ENCODE data around the gene AFF3. TPM values are rescaled to one million over a fixed set of nuclear protein-coding genes. Genes with fewer than 3 reads are reported as not detected.

Gene AFF3
- total and polyA plus RNA-seq, 10 of the 15 experiments (the other 5 are each of a cell fraction or from before 2014, with no cell fraction given) = 0.26 to 5.5 (median 3.0) TPM

DNA sequence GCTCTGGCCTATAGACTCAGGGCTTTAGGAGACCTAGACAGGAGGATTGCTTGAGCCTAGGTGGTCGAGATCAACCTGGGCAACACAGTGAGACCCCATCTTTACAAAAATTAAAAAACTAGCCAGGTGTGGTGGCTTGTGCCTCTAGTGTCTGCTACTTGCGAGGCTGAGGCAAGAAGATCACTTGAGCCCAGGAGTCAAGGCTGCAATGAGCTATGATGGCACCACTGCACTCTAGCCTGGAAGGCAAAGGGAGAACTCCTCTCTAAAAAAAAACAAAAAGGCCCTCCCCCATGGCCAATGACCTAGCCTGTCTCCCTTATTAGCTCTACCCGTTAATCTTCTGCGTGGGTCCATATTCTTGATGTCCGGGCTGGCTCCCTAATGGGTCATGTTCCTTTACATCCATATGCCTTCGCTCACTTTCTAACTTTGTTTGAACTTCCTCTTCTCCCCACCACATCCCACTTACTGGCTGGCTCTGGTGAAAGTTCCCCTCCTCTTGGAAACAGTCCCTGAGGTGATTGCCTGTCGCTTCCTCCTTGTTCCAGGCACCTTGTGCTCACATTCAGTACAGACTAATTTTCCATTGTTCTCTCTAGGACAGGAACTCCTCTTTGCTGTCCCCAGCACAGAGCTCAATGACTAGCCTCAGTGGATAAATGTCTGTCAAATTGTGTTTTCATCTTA lies 103.0 kb downstream of the AFF3 start (continued):
- TF ChIP-seq, protein P1, sequence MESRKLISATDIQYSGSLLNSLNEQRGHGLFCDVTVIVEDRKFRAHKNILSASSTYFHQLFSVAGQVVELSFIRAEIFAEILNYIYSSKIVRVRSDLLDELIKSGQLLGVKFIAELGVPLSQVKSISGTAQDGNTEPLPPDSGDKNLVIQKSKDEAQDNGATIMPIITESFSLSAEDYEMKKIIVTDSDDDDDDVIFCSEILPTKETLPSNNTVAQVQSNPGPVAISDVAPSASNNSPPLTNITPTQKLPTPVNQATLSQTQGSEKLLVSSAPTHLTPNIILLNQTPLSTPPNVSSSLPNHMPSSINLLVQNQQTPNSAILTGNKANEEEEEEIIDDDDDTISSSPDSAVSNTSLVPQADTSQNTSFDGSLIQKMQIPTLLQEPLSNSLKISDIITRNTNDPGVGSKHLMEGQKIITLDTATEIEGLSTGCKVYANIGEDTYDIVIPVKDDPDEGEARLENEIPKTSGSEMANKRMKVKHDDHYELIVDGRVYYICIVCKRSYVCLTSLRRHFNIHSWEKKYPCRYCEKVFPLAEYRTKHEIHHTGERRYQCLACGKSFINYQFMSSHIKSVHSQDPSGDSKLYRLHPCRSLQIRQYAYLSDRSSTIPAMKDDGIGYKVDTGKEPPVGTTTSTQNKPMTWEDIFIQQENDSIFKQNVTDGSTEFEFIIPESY (IDR thresholded peaks at IDR 0.05) = no peak
- no peak for TF ChIP-seq BCL11A (IDR thresholded peaks at IDR 0.05; ENCODE audit: low read depth, low read length)
- no peak for TF ChIP-seq TAF1 (IDR thresholded peaks at IDR 0.05; ENCODE audit: borderline replicate concordance, low read depth, low read length)
- TF ChIP-seq SUZ12 (IDR thresholded peaks at IDR 0.05; ENCODE audit: unreplicated experiment) = no peak
- no peak for TF ChIP-seq SP1 (IDR thresholded peaks at IDR 0.05; ENCODE audit: low read depth, low read length)
- TF ChIP-seq MYC (IDR thresholded peaks at IDR 0.05; ENCODE audit: insufficient read depth, insufficient read length, insufficient replicate concordance, low read length, severe bottlenecking) = no peak
- TF ChIP-seq CBX5 (IDR thresholded peaks at IDR 0.05; ENCODE audit: low read depth) = no peak

DNA sequence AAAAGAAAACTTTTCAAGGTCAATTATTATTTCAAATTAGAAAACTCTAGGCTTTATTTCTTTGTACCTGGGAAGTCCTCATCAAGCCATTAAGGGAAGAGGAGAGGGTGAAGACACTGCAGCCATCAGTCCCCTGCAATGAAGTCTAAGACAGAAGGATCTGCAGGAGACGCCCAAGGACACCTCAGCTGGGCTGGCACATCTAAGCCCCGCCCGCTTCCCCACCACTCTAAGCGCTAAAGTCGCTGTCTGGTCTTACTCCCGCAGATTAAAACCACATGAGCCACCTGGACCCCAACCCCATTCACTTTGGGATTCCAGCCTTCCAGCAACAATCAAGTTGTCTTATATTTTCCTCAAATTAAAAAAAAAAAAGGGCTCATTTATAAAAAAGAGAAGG lies 104.4 kb downstream of the AFF3 start:
- Histone ChIP-seq H3K4me2 (ENCODE audit: control insufficient read depth, insufficient read depth) (no peak overlapping the region), H3K79me2 (ENCODE audit: control insufficient read depth, insufficient read depth, low read length) (no peaks in the 10 kb centered on the region), H3K9me3 (replicated peaks; ENCODE audit: control insufficient read depth, insufficient read depth, low read length) (no peaks in the 10 kb centered on the region), H3K9ac (ENCODE audit: control insufficient read depth, insufficient read depth, low read length) (no peak overlapping the region), H3K27me3 (replicated peaks in 1 of 2; ENCODE audit: control insufficient read depth in 2 of 2, insufficient read depth in 2 of 2, low read length in 1 of 2) (no peaks in the 10 kb centered on the region; a peak in 2 of 4 replicates), H3K4me1 (ENCODE audit: control insufficient read depth, insufficient read depth, low read length) (no peaks in the 10 kb centered on the region), H3K27ac (ENCODE audit: control insufficient read depth, insufficient read depth) (no peak overlapping the region), H3K36me3 (ENCODE audit: control insufficient read depth in 2 of 2, insufficient read depth in 2 of 2, low read length in 1 of 2) (no peaks in the 10 kb centered on the region), H4K20me1 (ENCODE audit: control insufficient read depth, insufficient read depth) (no peaks in the 10 kb centered on the region), H2AFZ (ENCODE audit: control insufficient read depth, low read depth, low read length) (no peak overlapping the region), H3K4me3 (no peak overlapping the region)
- ChIA-PET RAD21 (ENCODE audit: unreplicated experiment) (no interaction called here), SMC1A (ENCODE audit: uncharacterized antibody, unreplicated experiment) (no interaction called here), POLR2A (no interaction called here), CTCF (no interaction called here)
- intact Hi-C loops (cut with micrococcal nuclease; ENCODE audit: unreplicated experiment) = no loop called here
- FAIRE-seq (no peak), DNase-seq (ENCODE audit: low read depth, low spot score) (no peak), ATAC-seq (no peak)
- BruUV-seq (replicated peaks) = no TSS peak
- in situ Hi-C loops (cut with MboI) = no loop called here
- 68% methylated on average over 4 of the region's 6 CpGs for WGBS (ENCODE audit: insufficient coverage, insufficient replicate concordance, low lambda C conversion rate, missing lambda C conversion rate)
- TF ChIP-seq, protein P2, sequence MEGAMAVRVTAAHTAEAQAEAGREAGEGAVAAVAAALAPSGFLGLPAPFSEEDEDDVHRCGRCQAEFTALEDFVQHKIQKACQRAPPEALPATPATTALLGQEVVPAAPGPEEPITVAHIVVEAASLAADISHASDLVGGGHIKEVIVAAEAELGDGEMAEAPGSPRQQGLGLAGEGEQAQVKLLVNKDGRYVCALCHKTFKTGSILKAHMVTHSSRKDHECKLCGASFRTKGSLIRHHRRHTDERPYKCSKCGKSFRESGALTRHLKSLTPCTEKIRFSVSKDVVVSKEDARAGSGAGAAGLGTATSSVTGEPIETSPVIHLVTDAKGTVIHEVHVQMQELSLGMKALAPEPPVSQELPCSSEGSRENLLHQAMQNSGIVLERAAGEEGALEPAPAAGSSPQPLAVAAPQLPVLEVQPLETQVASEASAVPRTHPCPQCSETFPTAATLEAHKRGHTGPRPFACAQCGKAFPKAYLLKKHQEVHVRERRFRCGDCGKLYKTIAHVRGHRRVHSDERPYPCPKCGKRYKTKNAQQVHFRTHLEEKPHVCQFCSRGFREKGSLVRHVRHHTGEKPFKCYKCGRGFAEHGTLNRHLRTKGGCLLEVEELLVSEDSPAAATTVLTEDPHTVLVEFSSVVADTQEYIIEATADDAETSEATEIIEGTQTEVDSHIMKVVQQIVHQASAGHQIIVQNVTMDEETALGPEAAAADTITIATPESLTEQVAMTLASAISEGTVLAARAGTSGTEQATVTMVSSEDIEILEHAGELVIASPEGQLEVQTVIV (IDR thresholded peaks at IDR 0.05; ENCODE audit: borderline replicate concordance, partially characterized antibody) = no peak
- TF ChIP-seq, protein P3, sequence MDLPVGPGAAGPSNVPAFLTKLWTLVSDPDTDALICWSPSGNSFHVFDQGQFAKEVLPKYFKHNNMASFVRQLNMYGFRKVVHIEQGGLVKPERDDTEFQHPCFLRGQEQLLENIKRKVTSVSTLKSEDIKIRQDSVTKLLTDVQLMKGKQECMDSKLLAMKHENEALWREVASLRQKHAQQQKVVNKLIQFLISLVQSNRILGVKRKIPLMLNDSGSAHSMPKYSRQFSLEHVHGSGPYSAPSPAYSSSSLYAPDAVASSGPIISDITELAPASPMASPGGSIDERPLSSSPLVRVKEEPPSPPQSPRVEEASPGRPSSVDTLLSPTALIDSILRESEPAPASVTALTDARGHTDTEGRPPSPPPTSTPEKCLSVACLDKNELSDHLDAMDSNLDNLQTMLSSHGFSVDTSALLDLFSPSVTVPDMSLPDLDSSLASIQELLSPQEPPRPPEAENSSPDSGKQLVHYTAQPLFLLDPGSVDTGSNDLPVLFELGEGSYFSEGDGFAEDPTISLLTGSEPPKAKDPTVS (IDR thresholded peaks at IDR 0.05; ENCODE audit: low read depth, low read length) = no peak
- TF ChIP-seq ZNF274 (IDR thresholded peaks at IDR 0.05; ENCODE audit: insufficient read depth, insufficient read length) = no peak
- no peak for TF ChIP-seq RCOR1 (conservative IDR thresholded peaks at IDR 0.05; ENCODE audit: low read depth, low read length)
- TF ChIP-seq ZNF384 (IDR thresholded peaks at IDR 0.05; ENCODE audit: borderline replicate concordance, low read depth, low read length) = no peak
- TF ChIP-seq, protein P4, sequence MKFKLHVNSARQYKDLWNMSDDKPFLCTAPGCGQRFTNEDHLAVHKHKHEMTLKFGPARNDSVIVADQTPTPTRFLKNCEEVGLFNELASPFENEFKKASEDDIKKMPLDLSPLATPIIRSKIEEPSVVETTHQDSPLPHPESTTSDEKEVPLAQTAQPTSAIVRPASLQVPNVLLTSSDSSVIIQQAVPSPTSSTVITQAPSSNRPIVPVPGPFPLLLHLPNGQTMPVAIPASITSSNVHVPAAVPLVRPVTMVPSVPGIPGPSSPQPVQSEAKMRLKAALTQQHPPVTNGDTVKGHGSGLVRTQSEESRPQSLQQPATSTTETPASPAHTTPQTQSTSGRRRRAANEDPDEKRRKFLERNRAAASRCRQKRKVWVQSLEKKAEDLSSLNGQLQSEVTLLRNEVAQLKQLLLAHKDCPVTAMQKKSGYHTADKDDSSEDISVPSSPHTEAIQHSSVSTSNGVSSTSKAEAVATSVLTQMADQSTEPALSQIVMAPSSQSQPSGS (IDR thresholded peaks at IDR 0.05; ENCODE audit: low read length) = no peak
- TF ChIP-seq RAD21 (IDR thresholded peaks at IDR 0.05; ENCODE audit: insufficient read depth, low read depth, low read length) = no peak
- no peak for TF ChIP-seq NFYB (IDR thresholded peaks at IDR 0.05; ENCODE audit: insufficient read depth, low read depth, low read length)
- no peak for TF ChIP-seq DPF2 (IDR thresholded peaks at IDR 0.05)

All from GM12878 (cell line).